Measurements from ENCODE around the gene SLC6A5.
"Not testable (repeated sequence)": the region's sequence is repeated elsewhere in the genome, so short reads cannot be mapped to it uniquely, and the experiment has no call there.

Gene SLC6A5

GRCh38 chr11:20579725-20580124, 19.7 kb upstream of the SLC6A5 start:
- not testable (repeated sequence) for H3K27me3 ChIP-seq (ENCODE audit: control insufficient read depth in 1 of 2, insufficient read depth in 2 of 2, low read length in 2 of 2); H3K27ac ChIP-seq (ENCODE audit: low read depth, low read length); H3K36me3 ChIP-seq (ENCODE audit: insufficient read depth, low read length); H3K4me1 ChIP-seq (ENCODE audit: insufficient read depth, low read length); H3K9ac ChIP-seq (ENCODE audit: low read length); H3K9me3 ChIP-seq (ENCODE audit: low read length); H3K4me3 ChIP-seq (ENCODE audit: low read depth in 1 of 2, low read length in 2 of 2)

DNA sequence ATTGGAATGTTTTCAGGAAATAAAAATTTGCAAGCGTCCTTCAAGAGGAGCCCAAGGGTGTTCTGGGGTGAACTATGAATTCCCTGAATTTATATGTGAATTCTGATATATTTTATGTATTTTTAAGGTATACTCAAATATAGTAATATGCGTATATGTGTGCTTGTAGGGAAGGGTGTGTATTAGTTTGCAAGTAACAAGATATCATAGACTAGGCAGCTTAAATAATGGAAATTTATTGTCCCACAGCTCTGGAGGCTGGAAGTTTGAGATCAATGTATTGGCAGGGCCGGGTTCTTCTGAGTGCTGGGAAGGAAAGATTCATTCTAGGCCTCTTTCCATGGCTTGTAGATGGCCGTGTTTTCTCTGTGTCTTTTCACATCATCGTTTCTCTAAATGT, 16.2 kb upstream of the SLC6A5 start:
- no peaks in the 10 kb centered on the region for H3K4me1 ChIP-seq (ENCODE audit: insufficient read depth, low read length)
- no peaks in the 10 kb centered on the region for H3K27me3 ChIP-seq (ENCODE audit: control insufficient read depth in 1 of 2, insufficient read depth in 2 of 2, low read length in 2 of 2)
- no peaks in the 10 kb centered on the region for H3K36me3 ChIP-seq (ENCODE audit: insufficient read depth, low read length)
- no peak overlapping the region for H3K9ac ChIP-seq (ENCODE audit: low read length)
- no peak overlapping the region for H3K27ac ChIP-seq (ENCODE audit: low read depth, low read length)
- H3K9me3 ChIP-seq (ENCODE audit: low read length): no peaks in the 10 kb centered on the region
- H3K4me3 ChIP-seq (ENCODE audit: low read depth in 1 of 2, low read length in 2 of 2): no peak overlapping the region

GRCh38 chr11:20584093-20584774, 15.2 kb upstream of the SLC6A5 start:
- H3K4me1 ChIP-seq (ENCODE audit: insufficient read depth, low read length): no peaks in the 10 kb centered on the region

DNA sequence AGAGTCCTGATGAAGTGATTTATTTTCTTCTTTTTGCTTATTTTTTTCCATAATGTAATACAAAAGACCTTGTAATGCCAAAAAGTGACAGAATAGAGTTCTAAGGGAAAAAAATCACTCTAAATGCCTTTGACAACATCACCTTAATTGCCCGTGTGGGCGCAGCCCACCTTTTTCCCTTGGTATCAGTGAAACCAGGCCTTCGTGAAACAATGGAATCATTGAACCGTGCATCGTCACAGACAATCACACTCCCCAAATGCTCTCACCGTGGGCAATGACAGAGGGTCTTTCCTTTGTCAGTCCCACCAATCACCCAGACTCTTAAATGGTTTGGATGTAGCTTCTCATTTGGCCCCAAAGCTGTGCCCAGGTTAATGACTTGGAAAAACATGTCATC, 9.6 kb upstream of the SLC6A5 start:
- Histone ChIP-seq H3K9me3 (ENCODE audit: low read length) (no peaks in the 10 kb centered on the region), H3K27ac (ENCODE audit: low read depth, low read length) (no peak overlapping the region), H3K36me3 (ENCODE audit: insufficient read depth, low read length) (no peaks in the 10 kb centered on the region), H3K4me3 (ENCODE audit: low read depth in 1 of 2, low read length in 2 of 2) (no peak overlapping the region), H3K4me1 (ENCODE audit: insufficient read depth, low read length) (no peaks in the 10 kb centered on the region), H3K9ac (ENCODE audit: low read length) (no peak overlapping the region), H3K27me3 (ENCODE audit: control insufficient read depth in 1 of 2, insufficient read depth in 2 of 2, low read length in 2 of 2) (no peaks in the 10 kb centered on the region)

More at GRCh38 chr11:20584093-20584774, 15.2 kb upstream of the SLC6A5 start:
- no peaks in the 10 kb centered on the region for H3K27me3 ChIP-seq (ENCODE audit: control insufficient read depth in 1 of 2, insufficient read depth in 2 of 2, low read length in 2 of 2)
- H3K4me3 ChIP-seq (ENCODE audit: low read depth in 1 of 2, low read length in 2 of 2): no peak overlapping the region
- no peaks in the 10 kb centered on the region for H3K9me3 ChIP-seq (ENCODE audit: low read length)
- no peak overlapping the region for H3K9ac ChIP-seq (ENCODE audit: low read length)
- no peaks in the 10 kb centered on the region for H3K36me3 ChIP-seq (ENCODE audit: insufficient read depth, low read length)
- H3K27ac ChIP-seq (ENCODE audit: low read depth, low read length): no peak overlapping the region

DNA sequence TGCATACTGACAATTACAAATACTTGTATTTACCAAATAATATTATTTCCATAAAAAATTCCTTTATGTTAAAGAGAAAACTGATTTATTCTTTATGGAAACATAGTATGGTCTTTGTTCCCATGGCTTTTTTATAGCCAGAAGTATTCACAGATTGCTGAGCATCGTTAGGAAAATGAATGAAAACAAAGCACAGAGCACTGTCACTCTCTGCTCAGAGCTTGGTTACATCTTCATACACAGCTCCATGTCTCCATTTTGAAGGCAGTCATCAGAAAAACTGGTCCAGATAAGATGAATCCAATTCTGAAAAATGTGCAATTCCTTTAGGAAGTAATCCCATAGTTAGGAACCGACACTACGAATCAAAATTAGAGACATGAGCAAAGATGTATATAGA, 9.0 kb upstream of the SLC6A5 start:
- Histone ChIP-seq H3K4me3 (ENCODE audit: low read depth in 1 of 2, low read length in 2 of 2) (no peak overlapping the region), H3K36me3 (ENCODE audit: insufficient read depth, low read length) (no peaks in the 10 kb centered on the region), H3K9ac (ENCODE audit: low read length) (no peak overlapping the region), H3K4me1 (ENCODE audit: insufficient read depth, low read length) (no peaks in the 10 kb centered on the region), H3K27ac (ENCODE audit: low read depth, low read length) (no peak overlapping the region), H3K9me3 (ENCODE audit: low read length) (no peaks in the 10 kb centered on the region), H3K27me3 (ENCODE audit: control insufficient read depth in 1 of 2, insufficient read depth in 2 of 2, low read length in 2 of 2) (peaks cover 0 to 2% of the 10 kb centered on the region in 2 donors)

- no peak overlapping the region for H3K9ac ChIP-seq (ENCODE audit: low read length)
- H3K9me3 ChIP-seq (ENCODE audit: low read length): no peaks in the 10 kb centered on the region
- no peak overlapping the region for H3K27ac ChIP-seq (ENCODE audit: low read depth, low read length)
- H3K4me3 ChIP-seq (ENCODE audit: low read depth in 1 of 2, low read length in 2 of 2): no peak overlapping the region
- no peaks in the 10 kb centered on the region for H3K4me1 ChIP-seq (ENCODE audit: insufficient read depth, low read length)
- peaks cover 0 to 26% of the 10 kb centered on the region in 2 donors for H3K27me3 ChIP-seq (ENCODE audit: control insufficient read depth in 1 of 2, insufficient read depth in 2 of 2, low read length in 2 of 2)
- no peaks in the 10 kb centered on the region for H3K36me3 ChIP-seq (ENCODE audit: insufficient read depth, low read length)
These were observed 6.7 kb upstream of the SLC6A5 start for GRCh38 chr11:20592741-20593140.

DNA sequence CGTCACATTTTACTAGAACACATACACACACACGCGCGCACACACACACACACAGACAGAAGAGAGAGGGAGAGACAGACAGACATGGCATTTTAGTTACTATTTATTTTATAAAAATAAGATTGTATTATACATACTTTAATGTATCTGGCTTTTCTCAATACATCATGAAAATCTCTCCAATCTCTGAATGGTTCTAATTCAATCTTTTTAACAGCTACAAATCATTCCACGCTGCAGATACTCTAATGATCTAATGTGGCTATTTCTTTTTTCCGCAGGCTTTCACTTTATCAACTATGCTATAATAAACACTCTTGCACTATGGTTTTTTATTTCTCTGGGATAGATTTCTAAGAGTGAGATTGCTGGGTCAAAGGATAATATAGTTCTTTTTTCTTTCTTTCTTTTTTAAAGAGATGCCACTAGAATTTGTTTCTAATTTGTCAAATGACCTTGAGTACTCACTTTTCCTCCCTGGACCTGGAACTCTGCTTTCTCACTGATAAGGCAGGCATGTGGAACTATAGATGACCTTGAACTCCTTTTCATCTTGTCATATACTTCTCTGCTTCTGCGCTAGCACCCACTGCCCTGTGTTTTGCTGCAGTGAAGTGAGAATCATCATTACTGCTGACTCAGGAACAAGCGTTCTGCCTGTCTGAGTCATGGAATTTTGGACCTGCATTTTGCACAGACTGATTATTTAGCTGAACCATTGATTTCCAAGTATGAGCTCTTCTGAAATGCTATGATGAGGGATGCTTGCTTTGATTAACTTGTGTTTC, 4.9 kb upstream of the SLC6A5 start:
- Histone ChIP-seq H3K27ac (ENCODE audit: low read depth, low read length) (no peak overlapping the region), H3K4me3 (ENCODE audit: low read depth in 1 of 2, low read length in 2 of 2) (no peak overlapping the region), H3K9me3 (ENCODE audit: low read length) (no peaks in the 10 kb centered on the region), H3K27me3 (ENCODE audit: control insufficient read depth in 1 of 2, insufficient read depth in 2 of 2, low read length in 2 of 2) (peaks cover 7 to 43% of the 10 kb centered on the region in 2 donors), H3K36me3 (ENCODE audit: insufficient read depth, low read length) (no peaks in the 10 kb centered on the region), H3K4me1 (ENCODE audit: insufficient read depth, low read length) (no peaks in the 10 kb centered on the region), H3K9ac (ENCODE audit: low read length) (no peak overlapping the region)

GRCh38 chr11:20595101-20595500, 4.3 kb upstream of the SLC6A5 start:
- no peaks in the 10 kb centered on the region for H3K9me3 ChIP-seq (ENCODE audit: low read length)
- no peak overlapping the region for H3K9ac ChIP-seq (ENCODE audit: low read length)
- no peak overlapping the region for H3K4me3 ChIP-seq (ENCODE audit: low read depth in 1 of 2, low read length in 2 of 2)
- peaks cover 14 to 49% of the 10 kb centered on the region in 2 donors for H3K27me3 ChIP-seq (ENCODE audit: control insufficient read depth in 1 of 2, insufficient read depth in 2 of 2, low read length in 2 of 2)
- H3K27ac ChIP-seq (ENCODE audit: low read depth, low read length): no peak overlapping the region
- H3K4me1 ChIP-seq (ENCODE audit: insufficient read depth, low read length): no peaks in the 10 kb centered on the region
- H3K36me3 ChIP-seq (ENCODE audit: insufficient read depth, low read length): no peaks in the 10 kb centered on the region

DNA sequence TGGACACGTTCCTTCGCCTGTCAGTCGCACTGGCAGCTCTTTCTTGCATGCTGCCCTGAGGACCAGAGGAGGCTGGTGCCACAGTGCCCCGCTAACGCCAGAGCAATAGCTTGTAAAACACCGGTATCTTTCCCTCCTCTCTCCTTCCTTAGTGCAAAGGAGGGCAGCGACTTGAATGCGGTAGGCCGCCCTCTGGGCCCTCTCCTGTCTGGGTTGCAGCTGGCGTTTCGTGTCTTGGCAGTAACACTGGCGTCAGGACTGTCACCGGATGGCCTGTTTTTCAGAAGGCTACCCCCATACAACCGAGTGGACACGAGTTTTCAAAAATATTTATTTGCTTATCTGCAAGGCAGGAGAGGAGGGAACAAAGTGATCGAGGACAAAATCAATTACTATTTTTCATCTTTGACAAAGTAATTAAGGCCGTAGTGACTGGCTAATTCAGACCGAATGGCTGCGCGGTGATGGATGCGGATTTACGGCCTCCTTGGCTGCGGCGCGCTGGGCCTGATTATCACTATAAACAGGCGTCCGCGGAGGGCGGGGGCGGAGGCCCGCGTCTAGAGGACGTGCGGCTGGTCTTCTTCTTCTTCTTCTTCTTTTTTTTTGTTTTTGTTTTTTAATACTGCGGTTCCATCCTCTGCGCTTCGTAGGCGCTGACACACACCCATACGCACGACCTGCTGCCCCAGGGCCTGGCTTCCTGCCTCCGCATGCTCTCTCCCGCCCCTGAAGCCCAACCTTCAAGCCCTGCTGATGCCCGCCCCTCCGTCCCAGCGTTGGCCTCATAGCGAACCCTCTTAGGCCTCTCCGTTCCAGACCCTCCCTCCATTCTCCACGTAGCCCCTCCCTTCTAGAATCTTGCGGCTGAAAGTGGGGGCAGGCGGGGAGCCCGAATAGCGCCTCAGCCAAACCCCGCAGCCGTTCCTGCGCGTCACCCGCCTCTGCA, 2.9 kb upstream of the SLC6A5 start:
- no peaks in the 10 kb centered on the region for H3K9me3 ChIP-seq (ENCODE audit: low read length)
- H3K27me3 ChIP-seq (ENCODE audit: control insufficient read depth in 1 of 2, insufficient read depth in 2 of 2, low read length in 2 of 2): peaks cover 22 to 61% of the 10 kb centered on the region in 2 donors
- H3K27ac ChIP-seq (ENCODE audit: low read depth, low read length): no peak overlapping the region
- no peaks in the 10 kb centered on the region for H3K36me3 ChIP-seq (ENCODE audit: insufficient read depth, low read length)
- H3K4me1 ChIP-seq (ENCODE audit: insufficient read depth, low read length): no peaks in the 10 kb centered on the region
- H3K9ac ChIP-seq (ENCODE audit: low read length): no peak overlapping the region
- H3K4me3 ChIP-seq (ENCODE audit: low read depth in 1 of 2, low read length in 2 of 2): no peak overlapping the region

- Histone ChIP-seq H3K27ac (ENCODE audit: low read depth, low read length) (no peak overlapping the region), H3K27me3 (ENCODE audit: control insufficient read depth in 1 of 2, insufficient read depth in 2 of 2, low read length in 2 of 2) (peaks cover 24 to 68% of the 10 kb centered on the region in 2 donors), H3K4me3 (ENCODE audit: low read depth in 1 of 2, low read length in 2 of 2) (no peak overlapping the region)
These were observed 2.2 kb upstream of the SLC6A5 start for GRCh38 chr11:20597154-20597679.

More at GRCh38 chr11:20597154-20597679, 2.2 kb upstream of the SLC6A5 start:
- Histone ChIP-seq H3K36me3 (ENCODE audit: insufficient read depth, low read length) (no peaks in the 10 kb centered on the region), H3K4me1 (ENCODE audit: insufficient read depth, low read length) (no peaks in the 10 kb centered on the region), H3K9me3 (ENCODE audit: low read length) (no peaks in the 10 kb centered on the region), H3K9ac (ENCODE audit: low read length) (no peak overlapping the region)
